Thyroid gland (tissue), 4 donors: ENCODE results near the gene CDCA8. TPM values are rescaled to one million over a fixed set of nuclear protein-coding genes. Genes with fewer than 3 reads are reported as not detected.

Experiments used
- DNase-seq, 2 donors: peaks; one replicate each; pipeline ENCODE4 v3.0.0-alpha.2; 2019
- H3K27ac ChIP-seq, 3 donors: fragments of 200-600 bp; sonication (generic); 1 replicate in 2 of 3; 2 replicates in 1 of 3; pipeline ENCODE4 v1.5.1; 2016 to 2019; ENCODE audit warnings: mild to moderate bottlenecking in 1 of 3, moderate library complexity in 1 of 3
- H3K27me3 ChIP-seq: fragments of 200-600 bp; sonication (generic); one replicate; pipeline ENCODE4 v1.5.1; 2019
- H3K36me3 ChIP-seq, 2 donors: fragments of 200-600 bp; sonication (generic); one replicate each; pipeline ENCODE4 v1.5.1; 2016 to 2019
- H3K4me1 ChIP-seq, 2 donors: fragments of 200-600 bp; sonication (generic); one replicate each; pipeline ENCODE4 v1.5.1; 2017 to 2019
- H3K4me3 ChIP-seq, 3 donors: fragments of 200-600 bp; sonication (generic); replicated peaks in 1 of 3; 1 replicate in 2 of 3; 2 replicates in 1 of 3; pipeline ENCODE4 v1.5.1; 2016; ENCODE audit warnings: mild to moderate bottlenecking in 1 of 3
- H3K9me3 ChIP-seq: fragments of 200-600 bp; sonication (generic); one replicate; pipeline ENCODE4 v1.5.1; 2017
- CTCF ChIP-seq, 6 experiments: fragments of 200-600 bp in 3 of 6; fragments of 450-650 bp in 3 of 6; sonication (generic) in 3 of 6; IDR thresholded peaks; one replicate each; pipeline ENCODE4 v1.5.1; 2016 to 2019; ENCODE audit warnings: antibody characterized with exemption in 6 of 6, mild to moderate bottlenecking in 2 of 6, inconsistent platforms in 1 of 6, moderate library complexity in 1 of 6
- POLR2A ChIP-seq, 2 donors: fragments of 450-650 bp; IDR thresholded peaks; one replicate each; pipeline ENCODE4 v1.6.1; 2017; ENCODE audit warnings: antibody characterized with exemption in 2 of 2, mild to moderate bottlenecking in 2 of 2, moderate library complexity in 1 of 2
- WGBS, 2 donors: methylation state at CpG; one replicate each; pipeline ENCODE4 v1.1.5; 2017; 5-methylcytosine and 5-hydroxymethylcytosine counted together
- intact Hi-C: fragments of 100-400 bp; cut with DNase I; formaldehyde crosslinking; loops from one replicate; pipeline ENCODE4 v1.15.1; 2023
- total RNA-seq, 4 donors: library from RNA; depleted of rRNA; stranded (reverse); fragments of >200 nt; gene quantifications; one replicate each; pipeline ENCODE4 v1.2.3, GENCODE V29; 2016

The CDCA8 gene
- total RNA-seq, 4 donors from 2014 or later = 0.33 to 1.2 (median 0.81) TPM

GRCh38 chr1:37701051-37701450 lies 8.7 kb downstream of the CDCA8 start:
- TF ChIP-seq POLR2A (IDR thresholded peaks at IDR 0.05) (no peak), CTCF (IDR thresholded peaks at IDR 0.05) (no peak)
- no peak overlapping the region for H3K27ac ChIP-seq
- H3K9me3 ChIP-seq = no peaks in the 10 kb centered on the region
- intact Hi-C loops = no loop called here
- no peaks in the 10 kb centered on the region for H3K27me3 ChIP-seq
- 81 to 87% methylated on average over 2 of the region's 2 CpGs for WGBS, 2 donors
- H3K36me3 ChIP-seq = no peaks in the 10 kb centered on the region
- no peak overlapping the region for H3K4me3 ChIP-seq
- no peak for DNase-seq
- H3K4me1 ChIP-seq = no peaks in the 10 kb centered on the region

- no peak overlapping the region for H3K27ac ChIP-seq
- H3K4me1 ChIP-seq = no peaks in the 10 kb centered on the region
- intact Hi-C loops = no loop called here
- no peak for DNase-seq
- H3K27me3 ChIP-seq = no peaks in the 10 kb centered on the region
- H3K9me3 ChIP-seq = no peaks in the 10 kb centered on the region
- WGBS, 2 donors = 91 to 98% methylated on average over 14 of the region's 14 CpGs
- H3K36me3 ChIP-seq = no peaks in the 10 kb centered on the region
- H3K4me3 ChIP-seq = no peak overlapping the region
- TF ChIP-seq POLR2A (IDR thresholded peaks at IDR 0.05) = no peak
- TF ChIP-seq CTCF (IDR thresholded peaks at IDR 0.05) = no peak
These were observed 10.7 kb downstream of the CDCA8 start for GRCh38 chr1:37703061-37703460.

- H3K9me3 ChIP-seq = no peaks in the 10 kb centered on the region
- H3K36me3 ChIP-seq = no peaks in the 10 kb centered on the region
- intact Hi-C loops = no loop called here
- H3K27me3 ChIP-seq = no peaks in the 10 kb centered on the region
- DNase-seq = no peak
- H3K4me3 ChIP-seq = no peak overlapping the region
- WGBS, 2 donors = 88 to 92% methylated on average over 3 of the region's 3 CpGs
- H3K4me1 ChIP-seq = no peaks in the 10 kb centered on the region
- no peak for TF ChIP-seq CTCF (IDR thresholded peaks at IDR 0.05)
- TF ChIP-seq POLR2A (IDR thresholded peaks at IDR 0.05) = no peak
- no peak overlapping the region for H3K27ac ChIP-seq
These were observed 12.7 kb downstream of the CDCA8 start for GRCh38 chr1:37704966-37705365.

- TF ChIP-seq CTCF (IDR thresholded peaks at IDR 0.05) (no peak), POLR2A (IDR thresholded peaks at IDR 0.05) (no peak)
- no peaks in the 10 kb centered on the region for H3K9me3 ChIP-seq
- DNase-seq = no peak
- no peaks in the 10 kb centered on the region for H3K36me3 ChIP-seq
- no peaks in the 10 kb centered on the region for H3K27me3 ChIP-seq
- intact Hi-C loops = no loop called here
- no peaks in the 10 kb centered on the region for H3K4me1 ChIP-seq
- WGBS, 2 donors = 84 to 93% methylated on average over 8 of the region's 8 CpGs
- no peak overlapping the region for H3K27ac ChIP-seq
- no peak overlapping the region for H3K4me3 ChIP-seq
These were observed 13.1 kb downstream of the CDCA8 start for GRCh38 chr1:37705399-37705798.

- no peaks in the 10 kb centered on the region for H3K4me1 ChIP-seq
- no peak overlapping the region for H3K4me3 ChIP-seq
- no peak overlapping the region for H3K27ac ChIP-seq
- no peak for DNase-seq
- no peaks in the 10 kb centered on the region for H3K36me3 ChIP-seq
- H3K9me3 ChIP-seq = no peaks in the 10 kb centered on the region
- WGBS, 2 donors = 94 to 98% methylated on average over 4 of the region's 4 CpGs
- no peak for TF ChIP-seq POLR2A (IDR thresholded peaks at IDR 0.05)
- no peak for TF ChIP-seq CTCF (IDR thresholded peaks at IDR 0.05)
- no peaks in the 10 kb centered on the region for H3K27me3 ChIP-seq
- intact Hi-C loops = no loop called here
These were observed 16.2 kb downstream of the CDCA8 start for GRCh38 chr1:37708471-37708870.
